ENCODE results near the gene CAGE1. TPM values are rescaled to one million over a fixed set of nuclear protein-coding genes. Genes with fewer than 3 reads are reported as not detected.

Gene CAGE1
- total RNA-seq, 1 donor from 2014 or later = 0.19 TPM

GRCh38 chr6:7298113-7298512, 91.4 kb downstream of the CAGE1 start:
- no peak for TF ChIP-seq CTCF (IDR thresholded peaks at IDR 0.05)
- Mint-ChIP-seq H3K9me3 (ENCODE audit: unreplicated experiment) (no peaks in the 10 kb centered on the region), H3K4me1 (ENCODE audit: unreplicated experiment) (no peaks in the 10 kb centered on the region), H3K27ac (ENCODE audit: unreplicated experiment) (no peak overlapping the region), H3K36me3 (ENCODE audit: unreplicated experiment) (peaks cover 50% of the 10 kb centered on the region), H3K27me3 (ENCODE audit: unreplicated experiment) (no peaks in the 10 kb centered on the region), H3K4me3 (ENCODE audit: unreplicated experiment) (no peak overlapping the region)
- no peak for DNase-seq (ENCODE audit: extremely low spot score, unreplicated experiment)

- Mint-ChIP-seq H3K4me1 (ENCODE audit: unreplicated experiment) (no peaks in the 10 kb centered on the region), H3K9me3 (ENCODE audit: unreplicated experiment) (no peaks in the 10 kb centered on the region), H3K27me3 (ENCODE audit: unreplicated experiment) (no peaks in the 10 kb centered on the region), H3K36me3 (ENCODE audit: unreplicated experiment) (peaks cover 54% of the 10 kb centered on the region), H3K27ac (ENCODE audit: unreplicated experiment) (peak overlapping the region; percentile 38), H3K4me3 (ENCODE audit: unreplicated experiment) (no peak overlapping the region)
- DNase-seq (ENCODE audit: extremely low spot score, unreplicated experiment) = no peak
- TF ChIP-seq CTCF (IDR thresholded peaks at IDR 0.05) = no peak
These were observed 92.9 kb downstream of the CAGE1 start for GRCh38 chr6:7296602-7297001.

GRCh38 chr6:7295916-7296315, 93.6 kb downstream of the CAGE1 start:
- peak overlapping the region; percentile 10 for H3K27ac Mint-ChIP-seq (ENCODE audit: unreplicated experiment)
- H3K9me3 Mint-ChIP-seq (ENCODE audit: unreplicated experiment) = no peaks in the 10 kb centered on the region
- H3K27me3 Mint-ChIP-seq (ENCODE audit: unreplicated experiment) = no peaks in the 10 kb centered on the region
- no peak overlapping the region for H3K4me3 Mint-ChIP-seq (ENCODE audit: unreplicated experiment)
- peaks cover 48% of the 10 kb centered on the region for H3K36me3 Mint-ChIP-seq (ENCODE audit: unreplicated experiment)
- DNase-seq (ENCODE audit: extremely low spot score, unreplicated experiment) = no peak
- no peak for TF ChIP-seq CTCF (IDR thresholded peaks at IDR 0.05)
- H3K4me1 Mint-ChIP-seq (ENCODE audit: unreplicated experiment) = no peaks in the 10 kb centered on the region

- Mint-ChIP-seq H3K9me3 (ENCODE audit: unreplicated experiment) (no peaks in the 10 kb centered on the region), H3K4me3 (ENCODE audit: unreplicated experiment) (no peak overlapping the region), H3K4me1 (ENCODE audit: unreplicated experiment) (no peaks in the 10 kb centered on the region), H3K36me3 (ENCODE audit: unreplicated experiment) (peaks cover 45% of the 10 kb centered on the region), H3K27me3 (ENCODE audit: unreplicated experiment) (no peaks in the 10 kb centered on the region), H3K27ac (ENCODE audit: unreplicated experiment) (no peak overlapping the region)
- DNase-seq (ENCODE audit: extremely low spot score, unreplicated experiment) = no peak
- TF ChIP-seq CTCF (IDR thresholded peaks at IDR 0.05) = no peak
These were observed 96.8 kb downstream of the CAGE1 start for GRCh38 chr6:7292596-7293255.

- no peak for TF ChIP-seq CTCF (IDR thresholded peaks at IDR 0.05)
- no peak overlapping the region for H3K27ac Mint-ChIP-seq (ENCODE audit: unreplicated experiment)
- H3K27me3 Mint-ChIP-seq (ENCODE audit: unreplicated experiment) = no peaks in the 10 kb centered on the region
- H3K9me3 Mint-ChIP-seq (ENCODE audit: unreplicated experiment) = no peaks in the 10 kb centered on the region
- H3K36me3 Mint-ChIP-seq (ENCODE audit: unreplicated experiment) = peaks cover 51% of the 10 kb centered on the region
- no peaks in the 10 kb centered on the region for H3K4me1 Mint-ChIP-seq (ENCODE audit: unreplicated experiment)
- DNase-seq (ENCODE audit: extremely low spot score, unreplicated experiment) = no peak
- H3K4me3 Mint-ChIP-seq (ENCODE audit: unreplicated experiment) = no peak overlapping the region
These were observed 99.5 kb downstream of the CAGE1 start for GRCh38 chr6:7290079-7290478.

Data from osteocyte (in vitro differentiated cells).